Transverse colon (tissue), 4 donors: ENCODE data around the gene LSR. TPM values are rescaled to one million over a fixed set of nuclear protein-coding genes. Genes with fewer than 3 reads are reported as not detected.

Experiments
- DNase-seq: peaks from one replicate; pipeline ENCODE4 v3.0.0-alpha.2; 2019
- H3K27ac ChIP-seq, 4 donors: fragments of 200-600 bp; sonication (generic); 2 replicates each; pipeline ENCODE4 v1.5.1; 2016 to 2018; ENCODE audit warnings: inconsistent platforms in 4 of 4
- H3K27me3 ChIP-seq: fragments of 200-600 bp; sonication (generic); 2 replicates; pipeline ENCODE4 v1.5.1; 2017; ENCODE audit warnings: inconsistent platforms
- H3K36me3 ChIP-seq, 4 donors: fragments of 200-600 bp; sonication (generic); 2 replicates each; pipeline ENCODE4 v1.5.1; 2017 to 2019; ENCODE audit warnings: inconsistent platforms in 4 of 4
- H3K4me1 ChIP-seq, 4 donors: fragments of 200-600 bp; sonication (generic); 2 replicates each; pipeline ENCODE4 v1.5.1; 2017 to 2020; ENCODE audit warnings: inconsistent platforms in 4 of 4
- H3K4me3 ChIP-seq, 4 donors: fragments of 200-600 bp; sonication (generic); 1 replicate in 1 of 4; 2 replicates in 3 of 4; pipeline versions ENCODE4 v1.5.1 to v1.6.1; 2017 to 2019; ENCODE audit warnings: inconsistent platforms in 4 of 4
- H3K9me3 ChIP-seq, 2 donors: fragments of 200-600 bp; sonication (generic); 2 replicates each; pipeline ENCODE4 v1.5.1; 2017 to 2019; ENCODE audit warnings: inconsistent platforms in 2 of 2
- CTCF ChIP-seq, 5 experiments: fragments of 200-600 bp in 3 of 5; fragments of 450-650 bp in 2 of 5; sonication (generic) in 3 of 5; IDR thresholded peaks; 1 replicate in 2 of 5; 2 replicates in 3 of 5; pipeline ENCODE4 v1.5.1; 2016 to 2017; ENCODE audit warnings: antibody characterized with exemption in 5 of 5, inconsistent platforms in 3 of 5, mild to moderate bottlenecking in 2 of 5, moderate library complexity in 1 of 5
- EP300 ChIP-seq: sonication (generic); formaldehyde crosslinking; IDR thresholded peaks from one replicate; pipeline ENCODE4 v1.6.1; 2017; ENCODE audit warnings: antibody characterized with exemption, low read depth
- POLR2A ChIP-seq: fragments of 450-650 bp; IDR thresholded peaks from one replicate; pipeline ENCODE4 v1.6.1; 2016; ENCODE audit warnings: antibody characterized with exemption, mild to moderate bottlenecking, moderate library complexity
- POLR2AphosphoS5 ChIP-seq, 3 donors: sonication (generic); formaldehyde crosslinking; IDR thresholded peaks; one replicate each; pipeline ENCODE4 v1.6.1; 2016; ENCODE audit warnings: antibody characterized with exemption in 3 of 3
- WGBS, 2 donors: methylation state at CpG; one replicate each; pipeline ENCODE4 v1.1.5; 2018; ENCODE audit warnings: low coverage in 1 of 2; 5-methylcytosine and 5-hydroxymethylcytosine counted together
- in situ Hi-C, 4 donors: fragments of 200-750 bp; cut with MboI; loops; one replicate each; pipeline versions ENCODE4 v1.15.0 to v1.15.1; 2017; ENCODE audit warnings: low sequenced_read_pairs in 3 of 4, low pct_ligation_motif_present in 1 of 4, low pct_unique_long_range_greater_than_20kb in 1 of 4
- intact Hi-C: fragments of 100-400 bp; cut with DNase I; formaldehyde crosslinking; loops from one replicate; pipeline ENCODE4 v1.15.1; 2023; ENCODE audit warnings: low total_unique reads
- total RNA-seq, 4 donors: library from RNA; depleted of rRNA; stranded (reverse); fragments of >200 nt; gene quantifications; one replicate each; pipeline ENCODE4 v1.1.0, GENCODE V29; 2016

LSR gene
- total RNA-seq, 4 donors from 2014 or later: 124 to 484 (median 330) TPM

DNA sequence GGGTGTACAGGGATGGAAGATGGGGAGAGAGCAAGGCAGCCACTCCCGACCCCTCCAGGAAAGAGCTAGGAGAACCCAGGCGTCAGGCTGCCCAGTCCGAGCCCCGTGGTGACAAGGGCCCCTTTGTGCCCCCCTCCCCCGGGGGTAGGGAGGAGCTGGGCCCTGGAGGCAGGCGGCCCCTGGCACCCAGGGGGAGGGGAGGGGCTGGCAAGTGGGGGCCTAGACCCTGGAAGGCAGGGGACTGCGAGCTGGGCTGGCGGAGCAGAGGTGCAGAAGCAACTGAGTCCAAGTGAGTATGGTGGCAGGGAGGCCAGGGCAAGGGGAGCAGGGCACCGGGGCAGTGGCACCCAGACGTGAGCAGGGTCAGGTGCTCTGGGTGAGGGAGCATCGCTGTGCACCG lies 43.1 kb downstream of the LSR start, which contains the start of gene MAG:
Gene MAG (plus strand): TSS at position 246 of the 400 bp plus-strand sequence. CDS start 3,248 bp downstream, outside the sequence.
- Histone ChIP-seq H3K27ac (no peak within 1 kb of the TSS), H3K4me3 (no peak within 1 kb of the TSS), H3K27me3 (peaks cover 35% of the 10 kb centered on the region), H3K9me3 (no peaks in the 10 kb centered on the region), H3K36me3 (no peaks in the 10 kb centered on the region), H3K4me1 (no peaks in the 10 kb centered on the region)
- in situ Hi-C loops: no loop called here
- WGBS, 2 donors: 78% methylated on average over 12 of the region's 12 CpGs; no CpG with 5 or more reads in 1 of the 2 donors
- no peak for DNase-seq
- intact Hi-C loops: no loop called here
- TF ChIP-seq EP300: no peak
- no peak for TF ChIP-seq POLR2A
- no peak for TF ChIP-seq POLR2AphosphoS5 (IDR thresholded peaks at IDR 0.05)
- TF ChIP-seq CTCF (IDR thresholded peaks at IDR 0.05): no peak

DNA sequence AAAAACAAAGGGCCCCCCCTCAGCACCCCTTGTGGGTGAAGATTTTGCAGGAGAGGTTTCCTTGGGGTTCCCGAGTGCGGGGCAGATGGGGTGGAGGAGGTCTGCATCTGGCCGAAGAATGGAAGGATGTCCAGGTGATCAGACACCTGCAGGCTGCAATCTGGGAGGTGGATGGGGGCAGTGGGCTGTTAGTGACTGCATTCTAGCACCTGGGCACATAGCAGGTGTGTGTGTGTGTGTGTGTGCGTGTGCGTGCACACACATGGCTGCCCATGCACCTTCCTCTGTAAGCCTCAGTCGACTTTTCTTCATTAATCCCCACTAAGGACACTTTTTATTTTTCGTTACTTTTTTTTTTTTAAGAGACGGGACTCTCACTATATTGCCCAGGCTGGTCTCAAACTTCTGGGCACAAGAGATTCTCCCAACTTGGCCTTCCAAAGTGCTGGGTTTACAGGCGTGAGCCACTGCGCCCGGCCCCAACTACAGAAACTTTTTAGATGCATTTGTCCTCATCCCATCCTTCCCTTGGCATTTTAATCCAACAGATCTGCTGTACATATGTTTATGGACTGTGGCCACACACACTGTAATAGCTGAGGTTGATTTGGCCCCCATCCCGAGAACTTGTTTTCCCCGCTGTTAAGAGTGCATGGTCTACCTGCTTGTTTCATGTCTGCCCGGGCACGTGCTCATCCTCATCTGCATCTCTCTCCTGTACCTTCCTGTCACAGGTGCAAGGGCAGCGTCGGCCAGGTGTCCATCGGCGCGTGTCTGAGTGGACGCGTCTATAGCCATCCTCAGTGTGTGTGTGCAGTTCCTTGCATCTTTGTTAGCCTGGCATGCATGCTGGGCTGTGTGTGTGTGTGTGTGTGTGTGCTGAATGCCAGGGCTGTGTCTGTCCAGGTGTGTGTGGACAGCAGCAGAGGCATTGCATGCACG lies 43.9 kb downstream of the LSR start:
- H3K27me3 ChIP-seq: peaks cover 35% of the 10 kb centered on the region

DNA sequence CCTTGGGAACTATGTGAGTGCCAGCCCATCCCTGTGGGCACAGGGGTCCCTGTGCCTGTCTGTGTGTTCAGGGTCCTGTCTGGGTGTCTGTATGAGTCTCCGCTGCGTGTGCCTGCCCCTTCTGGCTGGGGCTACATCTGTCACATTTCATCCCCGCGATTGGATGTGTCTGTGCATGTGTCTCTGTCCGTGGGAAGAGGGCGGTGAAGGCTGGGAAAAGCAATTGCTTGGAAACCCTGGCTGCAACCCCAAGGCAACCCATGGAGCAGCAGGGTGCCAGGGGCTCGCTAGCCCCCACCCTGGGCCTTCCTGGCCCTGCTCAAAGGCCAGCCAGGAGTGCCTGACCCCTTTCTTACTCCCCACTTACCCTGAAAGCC lies 44.5 kb downstream of the LSR start:
- in situ Hi-C loops: no loop called here

More for the DNA sequence above, 43.9 kb downstream of the LSR start:
- no peak for DNase-seq
- H3K9me3 ChIP-seq: no peaks in the 10 kb centered on the region
- no peak for TF ChIP-seq EP300
- no peak for TF ChIP-seq CTCF (IDR thresholded peaks at IDR 0.05)
- no peak for TF ChIP-seq POLR2A
- no peak for TF ChIP-seq POLR2AphosphoS5 (IDR thresholded peaks at IDR 0.05)
- WGBS, 2 donors: 49 to 73% methylated on average over 7 to 23 of the region's 23 CpGs
- H3K4me3 ChIP-seq: no peak overlapping the region
- H3K4me1 ChIP-seq: no peaks in the 10 kb centered on the region
- intact Hi-C loops: no loop called here
- no peak overlapping the region for H3K27ac ChIP-seq
- in situ Hi-C loops: no loop called here
- H3K36me3 ChIP-seq: no peaks in the 10 kb centered on the region

GRCh38 chr19:35293808-35294207 lies 45.0 kb downstream of the LSR start:
- H3K9me3 ChIP-seq: no peaks in the 10 kb centered on the region
- DNase-seq: no peak
- TF ChIP-seq POLR2A (no peak), CTCF (IDR thresholded peaks at IDR 0.05) (no peak), POLR2AphosphoS5 (IDR thresholded peaks at IDR 0.05) (no peak), EP300 (no peak)
- in situ Hi-C loops: no loop called here
- no peak overlapping the region for H3K4me3 ChIP-seq
- WGBS, 2 donors: 47 to 62% methylated on average over 5 to 15 of the region's 17 CpGs
- no peaks in the 10 kb centered on the region for H3K36me3 ChIP-seq
- H3K4me1 ChIP-seq: no peaks in the 10 kb centered on the region
- no peak overlapping the region for H3K27ac ChIP-seq
- intact Hi-C loops: no loop called here
- peaks cover 34% of the 10 kb centered on the region for H3K27me3 ChIP-seq

More for the DNA sequence above, 44.5 kb downstream of the LSR start:
- Histone ChIP-seq H3K36me3 (no peaks in the 10 kb centered on the region), H3K4me3 (no peak overlapping the region), H3K9me3 (no peaks in the 10 kb centered on the region), H3K27me3 (peaks cover 35% of the 10 kb centered on the region), H3K4me1 (no peaks in the 10 kb centered on the region), H3K27ac (no peak overlapping the region)
- no peak for TF ChIP-seq POLR2A
- no peak for DNase-seq
- WGBS, 2 donors: 55% methylated on average over 7 of the region's 7 CpGs; no CpG with 5 or more reads in 1 of the 2 donors
- intact Hi-C loops: no loop called here
